Fibroblast of the conjunctiva (primary cell): Measurements from ENCODE around the gene LY6G6F.

Experiments used
- DNase-seq: peaks from one replicate; pipeline ENCODE4 v3.0.0-alpha.2; 2010; ENCODE audit warnings: low read depth

The LY6G6F gene

GRCh38 chr6:31739639-31740396, 33.2 kb downstream of the LY6G6F start, which contains the start of gene MSH5:
Gene MSH5 (plus strand): TSS chr6:31740005. CDS start chr6:31740467, 462 bp downstream.
- DNase-seq: peak; percentile 99

GRCh38 chr6:31740397-31741223, 33.9 kb downstream of the LY6G6F start:
- no peak for DNase-seq

GRCh38 chr6:31741815-31742214, 35.1 kb downstream of the LY6G6F start:
- DNase-seq: no peak

GRCh38 chr6:31742894-31743293, 36.2 kb downstream of the LY6G6F start:
- DNase-seq: no peak

- DNase-seq: no peak
Observed at GRCh38 chr6:31744422-31744821, 37.8 kb downstream of the LY6G6F start.

GRCh38 chr6:31749301-31750036, 42.8 kb downstream of the LY6G6F start:
- no peak for DNase-seq

GRCh38 chr6:31750411-31751022, 43.9 kb downstream of the LY6G6F start:
- DNase-seq: no peak

- no peak for DNase-seq
Observed at GRCh38 chr6:31752739-31753319, 46.2 kb downstream of the LY6G6F start.

GRCh38 chr6:31758281-31758680, 51.6 kb downstream of the LY6G6F start:
- no peak for DNase-seq
